Stimulated activated CD8-positive, alpha-beta memory T cell treated with anti-CD3 and anti-CD28 coated beads, Interleukin-2, amount 100 ng/mL, for 48 hours (primary cell): ENCODE results near the gene CTSA.

ENCODE experiments used
- DNase-seq, 2 donors: peaks; one replicate each; pipeline ENCODE4 v3.0.0-alpha.2; 2020; ENCODE audit warnings: low read depth in 2 of 2

CTSA gene

DNA sequence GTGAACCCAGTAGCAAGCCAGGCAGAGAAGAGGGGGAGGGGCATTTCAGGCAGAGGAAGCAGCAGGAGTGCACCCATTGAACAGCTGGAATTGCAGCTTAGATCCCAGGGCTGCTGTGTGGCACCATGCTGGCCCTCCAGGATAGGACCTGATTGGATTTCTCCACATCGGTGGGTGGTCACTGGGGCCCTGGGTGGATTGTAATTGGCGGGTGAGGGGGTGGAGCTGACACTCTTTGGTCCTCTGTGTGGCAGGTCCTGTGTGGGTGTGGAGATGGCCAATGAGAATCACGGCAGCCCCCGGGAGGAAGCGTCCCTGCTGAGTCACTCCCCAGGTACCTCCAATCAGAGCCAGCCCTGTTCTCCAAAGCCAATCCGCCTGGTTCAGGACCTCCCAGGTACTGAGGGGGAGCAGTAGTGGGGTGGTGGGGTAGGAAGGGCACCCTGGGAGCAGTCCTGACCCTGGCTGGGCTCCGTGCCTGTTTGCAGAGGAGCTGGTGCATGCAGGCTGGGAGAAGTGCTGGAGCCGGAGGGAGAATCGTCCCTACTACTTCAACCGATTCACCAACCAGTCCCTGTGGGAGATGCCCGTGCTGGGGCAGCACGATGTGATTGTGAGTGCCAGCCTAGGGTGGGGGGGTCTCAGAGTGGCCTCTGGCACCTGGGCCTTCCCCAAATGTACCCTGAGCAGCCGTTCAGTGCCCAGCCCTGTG lies 47.7 kb downstream of the CTSA start:
- no peak for DNase-seq

GRCh38 chr20:45940053-45940452 lies 48.9 kb downstream of the CTSA start:
- DNase-seq: no peak

DNA sequence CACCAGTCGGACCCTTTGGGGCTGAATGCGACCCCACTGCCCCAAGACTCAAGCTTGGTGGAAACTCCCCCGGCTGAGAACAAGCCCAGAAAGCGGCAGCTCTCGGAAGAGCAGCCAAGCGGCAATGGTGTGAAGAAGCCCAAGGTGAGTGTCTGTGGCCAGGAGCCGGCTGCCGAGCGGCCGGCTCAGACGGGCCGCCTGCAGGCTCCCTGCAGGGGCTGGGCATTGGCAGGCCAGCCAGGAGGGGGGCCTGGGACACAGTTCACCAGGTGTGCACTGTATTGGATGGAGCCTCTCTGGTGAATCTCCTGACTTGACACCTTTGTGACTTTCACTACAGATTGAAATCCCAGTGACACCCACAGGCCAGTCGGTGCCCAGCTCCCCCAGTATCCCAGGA lies 49.3 kb downstream of the CTSA start:
- DNase-seq: no peak

DNA sequence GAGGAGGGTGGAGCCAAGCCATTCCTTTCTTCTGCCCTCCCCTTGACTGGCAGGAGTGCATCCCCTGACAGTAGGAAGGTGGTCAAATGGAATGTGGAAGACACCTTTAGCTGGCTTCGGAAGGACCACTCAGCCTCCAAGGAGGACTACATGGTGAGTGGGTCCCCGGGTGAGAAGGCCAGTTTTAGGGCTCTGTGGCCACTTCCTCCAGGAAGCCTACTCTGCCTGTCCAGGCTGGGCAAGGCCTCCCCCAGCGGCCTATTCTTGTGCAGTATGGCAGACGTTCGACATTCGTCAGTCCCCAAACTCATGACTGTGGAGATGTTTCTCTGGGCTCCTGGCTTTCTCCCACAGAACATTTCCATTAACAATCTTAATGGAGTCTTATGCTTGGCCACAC lies 52.5 kb downstream of the CTSA start:
- no peak for DNase-seq

GRCh38 chr20:45944151-45944964 lies 53.2 kb downstream of the CTSA start:
- DNase-seq: no peak

DNA sequence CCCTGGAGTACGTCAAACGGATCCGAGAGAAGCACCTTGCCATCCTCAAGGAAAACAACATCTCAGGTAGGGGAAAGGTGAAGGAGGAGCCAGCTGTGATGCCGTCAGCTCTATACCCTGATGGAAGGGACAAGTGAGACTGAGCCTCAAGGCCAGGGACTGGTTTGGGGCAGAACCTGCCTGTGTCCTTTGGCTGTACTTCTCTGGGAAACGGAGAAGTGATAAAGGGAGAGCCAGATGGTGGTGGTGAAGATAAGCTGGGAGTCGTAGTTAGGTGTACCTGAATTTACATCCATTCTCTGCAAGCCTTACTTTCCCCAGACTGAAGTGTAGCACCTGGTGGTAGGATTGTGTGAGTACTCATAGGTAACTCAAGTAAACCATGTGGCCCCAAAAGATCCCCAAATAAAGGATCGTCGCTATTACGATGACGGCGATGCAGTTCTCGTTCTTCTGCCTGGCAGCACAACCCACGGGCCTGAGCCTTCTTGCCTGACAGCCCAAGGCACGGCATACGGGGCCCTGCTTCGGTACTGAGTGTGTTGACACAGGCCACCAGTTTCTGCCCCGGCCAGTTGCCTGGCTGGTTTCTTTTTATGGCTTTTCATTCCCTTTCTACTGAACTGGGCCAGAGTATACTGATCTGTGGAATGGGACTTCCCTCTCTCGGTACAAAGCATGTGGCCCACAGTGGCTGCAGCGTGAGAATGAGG lies 54.0 kb downstream of the CTSA start:
- no peak for DNase-seq

- DNase-seq: no peak
Observed at GRCh38 chr20:45945678-45946148, 54.6 kb downstream of the CTSA start.

GRCh38 chr20:45946149-45946970 lies 55.2 kb downstream of the CTSA start:
- DNase-seq: peak in 1 of 2 donors; percentile 31

DNA sequence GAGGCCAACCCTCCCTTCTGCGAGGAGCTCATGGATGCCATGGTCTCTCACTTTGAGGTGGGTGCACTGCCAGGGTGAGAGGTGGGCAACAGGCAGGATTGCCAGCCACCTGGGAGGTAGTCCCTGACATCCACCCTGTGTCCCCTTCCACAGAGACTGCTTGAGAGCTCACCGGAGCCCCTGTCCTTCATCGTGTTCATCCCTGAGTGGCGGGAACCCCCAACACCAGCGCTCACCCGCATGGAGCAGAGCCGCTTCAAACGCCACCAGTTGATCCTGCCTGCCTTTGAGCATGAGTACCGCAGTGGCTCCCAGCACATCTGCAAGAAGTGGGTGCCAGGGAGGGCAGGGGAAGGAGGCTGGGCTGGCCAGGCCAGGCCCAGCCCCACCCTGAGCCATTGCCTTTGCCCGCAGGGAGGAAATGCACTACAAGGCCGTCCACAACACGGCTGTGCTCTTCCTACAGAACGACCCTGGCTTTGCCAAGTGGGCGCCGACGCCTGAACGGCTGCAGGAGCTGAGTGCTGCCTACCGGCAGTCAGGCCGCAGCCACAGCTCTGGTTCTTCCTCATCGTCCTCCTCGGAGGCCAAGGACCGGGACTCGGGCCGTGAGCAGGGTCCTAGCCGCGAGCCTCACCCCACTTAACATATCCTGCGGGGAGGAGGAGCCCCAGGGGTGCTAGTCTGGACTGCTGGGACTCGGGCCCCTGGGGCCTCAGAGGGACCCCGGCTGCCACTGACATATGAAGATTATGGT lies 56.2 kb downstream of the CTSA start:
- no peak for DNase-seq

- no peak for DNase-seq
Observed at GRCh38 chr20:45948261-45948733, 57.2 kb downstream of the CTSA start.
